ELR (cell line): ENCODE data around the gene BRK1.
"Not testable (repeated sequence)": the region's sequence is repeated elsewhere in the genome, so short reads cannot be mapped to it uniquely, and the experiment has no call there.

ENCODE experiments used
- DNase-seq: peaks from one replicate; pipeline ENCODE4 v3.0.0-alpha.2; 2015; ENCODE audit warnings: low read depth

Gene BRK1

GRCh38 chr3:10115326-10116137 lies at the start of gene BRK1:
Gene BRK1, plus strand, starts transcription at chr3:10115675. Its CDS starts 27 bp downstream, at chr3:10115702.
- peak; percentile 97 for DNase-seq

DNA sequence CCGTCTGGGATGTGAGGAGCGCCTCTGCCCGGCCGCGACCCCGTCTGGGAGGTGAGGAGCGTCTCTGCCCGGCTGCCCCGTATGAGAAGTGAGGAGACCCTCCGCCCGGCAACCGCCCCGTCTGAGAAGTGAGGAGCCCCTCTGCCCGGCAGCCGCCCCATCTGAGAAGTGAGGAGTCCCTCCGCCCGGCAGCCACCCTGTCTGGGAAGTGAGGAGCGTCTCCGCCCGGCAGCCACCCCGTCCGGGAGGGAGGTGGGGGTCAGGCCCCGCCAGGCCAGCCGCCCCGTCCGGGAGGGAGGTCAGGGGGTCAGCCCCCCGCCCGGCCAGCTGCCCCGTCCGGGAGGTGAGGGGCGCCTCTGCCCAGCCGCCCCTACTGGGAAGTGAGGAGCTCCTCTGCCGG lies 45.4 kb upstream of the BRK1 start:
- not testable (repeated sequence) for DNase-seq

- peak; percentile 36 for DNase-seq
Observed at GRCh38 chr3:10074666-10075065, 40.8 kb upstream of the BRK1 start.

- DNase-seq, result no peak
Observed at GRCh38 chr3:10081871-10082270, 33.6 kb upstream of the BRK1 start.

DNA sequence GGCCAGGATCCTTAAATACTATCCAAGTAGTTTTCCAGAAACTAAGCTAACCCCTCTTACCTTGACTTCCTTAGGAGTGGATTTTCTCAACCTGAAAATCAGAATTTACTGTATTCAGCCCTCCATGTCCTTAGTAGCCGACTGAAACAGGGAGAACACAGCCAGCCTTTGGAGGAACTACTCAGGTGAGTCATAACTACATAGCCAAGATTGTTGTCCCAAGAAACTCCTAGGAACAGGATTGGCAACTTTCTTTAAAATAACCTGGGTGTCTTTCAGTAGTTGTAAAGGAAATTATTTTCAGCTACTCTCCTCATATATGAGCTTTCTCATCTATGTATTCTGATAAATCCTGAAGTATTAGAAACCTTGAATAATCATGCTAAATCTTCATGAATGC lies 29.7 kb upstream of the BRK1 start:
- DNase-seq, result no peak

DNA sequence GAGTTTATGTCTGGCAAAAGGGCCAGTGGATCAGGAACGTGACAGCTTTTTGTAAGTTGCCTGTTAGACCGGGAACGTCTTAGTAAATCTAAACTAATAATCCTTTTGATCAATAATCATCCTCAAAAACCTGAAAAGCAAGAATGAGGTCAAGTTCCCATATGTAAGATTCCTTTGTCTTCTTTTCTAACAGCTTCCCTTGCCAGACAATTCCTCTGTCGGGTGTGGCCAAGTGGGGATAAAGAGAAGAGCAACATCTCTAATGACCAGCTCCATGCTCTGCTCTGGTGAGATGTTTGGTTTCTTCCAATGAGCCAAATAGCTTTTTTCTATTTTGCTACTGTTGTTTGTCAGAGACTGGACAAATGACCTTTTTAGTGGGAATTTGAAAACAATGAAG lies 27.2 kb upstream of the BRK1 start:
- no peak for DNase-seq

GRCh38 chr3:10090179-10090578 lies 25.3 kb upstream of the BRK1 start:
- no peak for DNase-seq

DNA sequence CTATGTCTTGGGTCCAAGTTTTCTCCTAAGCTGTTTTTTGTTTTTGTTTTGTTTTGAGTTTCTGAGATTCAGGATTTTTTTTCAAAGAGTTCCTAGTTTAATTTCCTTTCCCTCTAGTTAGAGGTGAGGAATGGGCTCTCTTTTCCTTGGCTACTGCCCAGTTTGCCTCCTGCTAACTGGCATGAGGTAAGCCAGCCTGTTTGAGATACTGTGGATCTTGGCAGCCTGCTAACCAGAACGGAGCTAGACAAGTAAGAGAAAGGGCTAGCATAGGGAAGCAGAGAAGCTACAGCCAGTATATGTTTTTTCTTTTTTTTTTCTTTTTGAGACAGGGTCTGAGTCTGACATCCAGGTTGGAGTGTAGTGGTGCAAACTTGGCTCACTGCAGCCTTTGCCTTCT lies 24.7 kb upstream of the BRK1 start:
- not testable (repeated sequence) for DNase-seq

- not testable (repeated sequence) for DNase-seq
Observed at GRCh38 chr3:10091387-10091786, 24.1 kb upstream of the BRK1 start.

- no peak for DNase-seq
Observed at GRCh38 chr3:10093678-10094077, 21.8 kb upstream of the BRK1 start.

- DNase-seq, result no peak
Observed at GRCh38 chr3:10099041-10099440, 16.4 kb upstream of the BRK1 start.

DNA sequence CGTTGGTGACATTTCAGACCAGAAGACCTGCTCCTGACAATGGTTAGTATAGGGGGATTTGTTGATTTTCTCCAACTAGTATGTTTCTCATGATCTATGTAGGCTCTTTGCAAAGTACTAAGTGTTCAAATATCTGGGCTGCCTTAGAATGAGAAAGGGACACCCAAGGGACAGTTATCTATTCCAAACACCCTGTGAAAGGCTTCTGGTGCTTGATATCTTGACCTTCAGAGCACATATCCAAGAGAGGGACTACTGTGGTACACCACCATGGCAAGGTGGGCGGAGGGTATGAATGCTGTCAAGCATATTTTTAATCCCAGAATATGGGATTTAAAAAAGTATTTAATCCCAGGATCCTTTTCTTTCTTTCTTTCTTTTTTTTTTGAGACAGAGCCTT lies 8.6 kb upstream of the BRK1 start:
- DNase-seq, result no peak

DNA sequence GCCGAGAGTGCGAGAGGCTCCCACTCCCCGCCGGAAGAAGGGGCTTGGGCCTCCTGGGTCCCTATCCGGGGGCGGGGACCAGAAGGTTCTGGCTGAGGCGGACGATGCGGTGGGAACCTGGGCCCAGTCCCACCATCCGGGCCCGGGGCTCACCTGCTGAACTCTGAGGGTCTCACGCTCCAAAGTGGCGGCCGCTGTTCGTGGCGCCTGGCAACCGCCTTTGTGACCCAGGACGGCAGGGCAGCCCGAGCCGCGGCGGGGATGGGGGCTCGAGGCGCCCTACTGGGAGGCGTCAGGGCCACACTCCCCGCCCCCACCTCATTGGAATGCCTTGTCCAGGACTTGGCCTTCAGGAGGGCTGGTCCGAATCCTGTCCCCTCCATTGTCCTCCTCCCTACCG lies 7.4 kb upstream of the BRK1 start, which contains the start of gene FANCD2OS:
TSS of gene FANCD2OS (minus strand) at position 165 of the 400 bp plus-strand sequence. CDS start 3,481 bp downstream, outside the sequence.
- no peak for DNase-seq

DNA sequence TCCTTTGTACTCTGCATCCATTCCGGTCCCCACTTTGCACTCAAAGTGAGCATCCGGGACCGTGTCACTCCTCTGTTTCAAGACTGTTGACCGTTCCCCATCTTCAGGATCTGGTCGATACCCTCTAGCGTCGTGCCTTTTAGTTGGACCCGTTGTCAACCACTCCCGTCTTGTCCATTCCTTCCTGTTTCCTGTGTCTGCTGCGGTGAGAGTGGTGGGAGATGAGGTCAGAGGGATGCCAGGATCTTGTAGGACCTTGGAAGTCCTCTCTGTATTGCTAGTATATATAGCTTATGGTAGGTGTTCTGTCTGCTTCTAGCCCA lies 624 bp downstream of the BRK1 start:
- DNase-seq, result peak; percentile 80

DNA sequence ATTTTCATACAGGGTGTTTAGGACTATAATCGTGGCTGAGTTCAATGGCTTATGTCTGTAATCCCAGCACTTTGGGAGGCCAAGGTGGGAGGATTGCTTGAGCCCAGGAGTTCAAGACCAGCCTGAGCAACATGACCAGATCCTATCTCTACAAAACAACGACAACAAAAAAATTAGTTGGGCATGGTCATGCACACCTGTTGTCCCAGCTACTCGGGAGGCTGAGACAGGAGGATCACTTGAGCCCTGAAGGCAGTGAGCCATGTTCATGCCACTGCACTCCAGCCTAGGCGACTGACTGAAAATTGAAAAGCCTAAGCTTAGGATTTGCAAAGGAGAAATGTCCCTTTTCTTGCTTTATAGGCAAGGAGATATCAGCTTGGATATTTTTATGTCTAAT lies 1.5 kb downstream of the BRK1 start:
- DNase-seq, result no peak

DNA sequence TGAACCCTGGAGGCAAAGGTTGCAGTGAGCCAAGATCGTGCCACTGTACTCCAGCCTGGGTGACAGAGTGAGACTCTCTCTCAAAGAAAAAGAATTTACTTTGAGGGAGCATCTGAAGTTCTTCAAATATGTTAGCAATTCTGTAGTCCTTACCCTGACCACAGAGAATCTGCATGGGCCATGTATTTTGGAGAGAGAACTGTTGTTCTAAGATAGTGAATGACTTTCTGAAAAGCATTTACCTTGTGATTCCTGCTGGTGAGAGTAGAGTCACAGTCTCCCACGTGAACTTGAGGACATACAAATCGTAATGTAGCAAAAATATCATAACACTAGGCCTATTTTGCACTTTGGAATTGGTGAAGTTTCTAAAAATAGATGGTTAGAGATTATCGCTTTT lies 3.9 kb downstream of the BRK1 start:
- DNase-seq, result no peak

GRCh38 chr3:10121064-10121463 lies 5.6 kb downstream of the BRK1 start:
- no peak for DNase-seq

DNA sequence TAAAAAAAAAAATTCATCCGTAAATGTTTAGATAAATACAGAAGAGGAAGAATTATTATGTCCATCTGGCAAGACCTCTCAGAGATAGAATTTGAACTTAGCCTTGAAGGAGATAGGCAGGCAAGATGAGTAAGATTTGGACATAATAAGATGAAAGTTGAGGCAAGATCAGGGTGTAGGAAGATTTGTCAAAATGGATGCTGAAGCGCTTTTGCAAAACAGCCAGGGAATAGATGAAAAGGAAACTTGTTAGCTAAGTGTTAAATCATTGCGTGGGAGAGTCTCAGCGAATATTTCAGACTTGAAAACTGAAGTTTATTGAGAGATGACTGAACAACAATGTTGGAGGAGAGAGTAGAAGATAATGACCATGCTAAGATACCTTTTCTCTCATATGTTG lies 7.2 kb downstream of the BRK1 start:
- no peak for DNase-seq

GRCh38 chr3:10135872-10136271 lies 20.4 kb downstream of the BRK1 start:
- not testable (repeated sequence) for DNase-seq

DNA sequence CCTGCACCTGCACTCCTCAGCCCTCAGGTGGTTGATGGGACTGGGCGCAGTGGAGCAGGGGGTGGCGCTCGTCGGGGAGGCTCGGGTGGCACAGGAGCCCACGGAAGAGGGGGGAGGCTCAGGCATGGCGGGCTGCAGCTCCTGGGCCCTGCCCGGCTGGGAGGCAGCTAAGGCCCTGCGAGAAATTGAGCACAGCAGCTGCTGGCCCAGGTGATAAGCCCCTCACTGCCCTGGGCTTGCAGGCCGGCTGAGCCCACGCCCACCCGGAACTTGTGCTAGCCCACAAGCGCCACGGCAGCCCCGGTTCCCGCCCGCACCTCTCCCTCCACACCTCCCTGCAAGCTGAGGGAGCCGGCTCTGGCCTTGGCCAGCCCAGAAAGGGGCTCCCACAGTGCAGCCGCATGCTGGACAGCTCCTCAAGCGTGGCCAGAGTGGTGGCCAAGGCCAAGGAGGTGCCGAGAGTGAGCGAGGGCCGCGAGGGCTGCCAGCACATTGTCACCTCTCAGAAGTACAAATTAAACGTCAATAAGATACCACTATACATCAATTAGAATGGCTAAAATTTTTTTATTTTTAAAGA lies 21.0 kb downstream of the BRK1 start:
- no peak for DNase-seq

DNA sequence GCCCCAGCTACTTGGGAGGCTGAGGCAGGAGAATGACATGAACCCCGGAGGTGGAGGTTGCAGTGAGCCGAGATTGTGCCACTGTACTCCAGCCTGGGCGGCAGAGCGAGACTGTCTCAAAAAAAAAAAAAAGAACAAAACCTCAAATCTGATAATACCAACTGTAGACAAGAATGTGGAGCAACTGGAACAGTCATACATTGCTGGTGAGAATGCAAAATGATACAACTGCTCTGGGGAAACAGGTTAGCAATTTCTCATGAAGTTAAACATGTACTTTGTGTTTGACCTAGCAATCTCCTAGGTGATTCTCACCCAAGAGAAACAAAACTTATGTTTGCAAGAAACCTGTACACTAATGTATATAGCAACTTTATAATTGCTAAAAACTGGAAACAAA lies 21.7 kb downstream of the BRK1 start:
- DNase-seq, result no peak

- DNase-seq, result no peak
Observed at GRCh38 chr3:10140996-10141546, 25.6 kb downstream of the BRK1 start.
